Mucosa of stomach (tissue), 1 donor: ENCODE results near the gene TM9SF2.

Source experiments
- H3K27me3 ChIP-seq: one replicate; pipeline ENCODE4 v1.7.0; 2013; ENCODE audit warnings: mild to moderate bottlenecking, low read length; ENCODE audit not compliant: control insufficient read depth, insufficient read depth
- H3K36me3 ChIP-seq: one replicate; pipeline ENCODE4 v1.7.0; 2013; ENCODE audit warnings: low read length; ENCODE audit not compliant: control insufficient read depth, insufficient read depth
- H3K4me1 ChIP-seq: one replicate; pipeline ENCODE4 v1.7.0; 2013; ENCODE audit warnings: mild to moderate bottlenecking, low read length; ENCODE audit not compliant: control insufficient read depth, insufficient read depth
- H3K4me3 ChIP-seq: one replicate; pipeline ENCODE4 v1.7.0; 2013; ENCODE audit warnings: low read length
- H3K9ac ChIP-seq: one replicate; pipeline ENCODE4 v1.7.0; 2013; ENCODE audit warnings: mild to moderate bottlenecking, low read length, moderate library complexity
- H3K9me3 ChIP-seq: one replicate; pipeline ENCODE4 v1.7.0; 2013; ENCODE audit warnings: mild to moderate bottlenecking, low read length, moderate library complexity; ENCODE audit not compliant: control insufficient read depth
- donor health status: Pancreatic carcinoma.

TM9SF2 gene

DNA sequence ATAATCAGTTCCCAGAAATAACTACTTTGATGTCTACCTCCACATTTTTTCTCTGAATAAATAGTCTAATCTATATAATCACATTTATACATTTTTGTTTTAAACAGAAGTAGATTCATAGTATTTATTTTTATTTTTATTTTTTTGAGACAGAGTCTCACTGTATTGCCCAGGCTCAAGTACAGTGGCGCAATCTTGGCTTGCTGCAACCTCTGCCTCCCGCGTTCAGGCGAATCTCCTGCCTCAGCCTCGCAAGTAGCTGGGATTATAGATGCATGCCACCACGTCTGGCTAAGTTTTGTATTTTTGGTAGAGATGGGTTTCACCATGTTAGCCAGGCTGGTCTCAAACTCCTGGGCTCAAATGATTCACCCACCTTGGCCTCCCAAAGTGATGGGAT lies 16.7 kb downstream of the TM9SF2 start:
- Histone ChIP-seq H3K9ac (no peak overlapping the region), H3K9me3 (no peaks in the 10 kb centered on the region), H3K36me3 (no peaks in the 10 kb centered on the region), H3K4me1 (peaks cover 9% of the 10 kb centered on the region), H3K27me3 (no peaks in the 10 kb centered on the region), H3K4me3 (no peak overlapping the region)

DNA sequence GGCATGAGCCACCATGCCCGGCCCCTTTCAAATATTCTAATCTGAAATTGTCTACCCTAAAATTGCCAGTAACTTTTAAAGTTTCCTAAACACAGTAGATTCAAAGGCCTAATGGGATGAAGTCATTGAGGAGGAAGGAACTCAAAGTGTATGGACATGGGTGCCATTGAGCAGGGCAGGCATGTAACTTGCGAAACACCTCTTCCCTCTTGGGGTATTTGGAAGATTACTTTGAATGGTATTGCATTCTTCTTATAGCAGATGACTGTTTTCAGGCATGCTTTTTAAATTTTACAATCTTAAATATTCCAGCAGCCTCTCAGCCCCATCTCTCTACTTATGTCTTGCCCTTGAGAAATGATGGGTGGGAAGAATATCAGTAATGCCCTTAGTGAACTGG lies 21.0 kb downstream of the TM9SF2 start:
- no peak overlapping the region for H3K4me3 ChIP-seq
- H3K9me3 ChIP-seq = no peaks in the 10 kb centered on the region
- no peaks in the 10 kb centered on the region for H3K4me1 ChIP-seq
- H3K27me3 ChIP-seq = no peaks in the 10 kb centered on the region
- H3K36me3 ChIP-seq = peaks cover 5% of the 10 kb centered on the region
- H3K9ac ChIP-seq = no peak overlapping the region

DNA sequence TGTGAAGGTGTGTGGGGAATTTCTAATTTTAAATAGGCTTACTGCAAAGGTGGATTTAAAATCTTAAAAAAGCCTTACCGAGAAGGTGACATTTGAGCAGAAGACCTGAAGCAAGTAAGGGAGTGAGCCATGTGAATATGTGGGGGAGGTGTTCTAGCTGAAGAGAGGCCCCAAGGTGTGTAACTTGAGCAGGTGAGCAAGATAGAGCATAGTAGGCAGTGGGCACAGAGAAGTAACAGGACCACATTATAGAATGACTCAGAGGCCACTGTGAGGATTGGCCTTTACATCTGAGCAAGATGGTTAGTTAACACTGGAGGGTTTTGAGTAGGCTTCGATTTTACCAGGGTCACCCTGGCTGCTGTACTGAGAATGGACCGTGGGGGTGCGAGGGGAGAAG lies 22.6 kb downstream of the TM9SF2 start:
- Histone ChIP-seq H3K27me3 (no peaks in the 10 kb centered on the region), H3K9ac (no peak overlapping the region), H3K9me3 (no peaks in the 10 kb centered on the region), H3K36me3 (peaks cover 5% of the 10 kb centered on the region), H3K4me1 (no peaks in the 10 kb centered on the region), H3K4me3 (no peak overlapping the region)

DNA sequence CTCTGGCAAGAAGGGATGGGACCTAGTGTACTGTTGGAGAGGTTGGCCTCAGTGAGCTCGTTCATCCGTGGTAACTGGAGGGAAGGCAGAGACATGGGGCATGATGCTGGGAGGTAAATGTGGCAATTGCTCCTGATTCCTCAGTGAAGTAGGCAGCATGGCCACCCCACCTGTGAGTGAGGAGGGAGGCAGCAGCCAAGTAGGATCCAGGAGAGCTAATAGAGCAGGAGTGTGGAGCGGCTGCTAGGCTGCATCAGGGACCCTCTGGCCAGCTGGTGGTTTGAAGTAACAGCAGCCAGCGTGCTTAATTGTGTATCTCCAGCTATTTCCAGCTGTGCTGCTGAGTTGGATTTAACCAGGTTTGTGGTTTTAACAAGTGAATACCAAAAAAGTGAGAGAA lies 24.7 kb downstream of the TM9SF2 start:
- Histone ChIP-seq H3K4me3 (no peak overlapping the region), H3K9ac (no peak overlapping the region), H3K36me3 (peaks cover 5% of the 10 kb centered on the region), H3K27me3 (no peaks in the 10 kb centered on the region), H3K4me1 (no peaks in the 10 kb centered on the region), H3K9me3 (no peaks in the 10 kb centered on the region)

DNA sequence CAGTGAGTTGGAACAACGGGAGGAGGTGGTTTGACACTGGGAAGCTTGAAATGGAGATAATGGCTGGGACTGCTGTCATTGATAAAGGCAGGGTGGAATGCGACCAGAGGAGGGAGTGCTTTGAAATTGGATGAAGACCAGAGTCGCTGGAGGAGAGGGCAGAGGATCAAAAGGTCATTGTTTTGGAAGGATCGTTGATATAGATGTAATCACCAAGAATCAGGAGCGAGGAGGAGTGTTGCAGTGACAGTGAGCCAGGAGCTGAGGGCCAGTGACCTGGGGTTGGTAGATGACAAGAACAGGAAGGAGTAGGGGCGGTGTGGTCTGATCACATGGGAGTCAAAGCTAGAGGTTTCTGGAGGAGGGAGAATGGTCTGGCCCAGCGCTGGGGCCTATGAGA lies 25.3 kb downstream of the TM9SF2 start:
- Histone ChIP-seq H3K4me1 (no peaks in the 10 kb centered on the region), H3K9ac (no peak overlapping the region), H3K27me3 (no peaks in the 10 kb centered on the region), H3K9me3 (no peaks in the 10 kb centered on the region), H3K36me3 (peaks cover 5% of the 10 kb centered on the region), H3K4me3 (no peak overlapping the region)

DNA sequence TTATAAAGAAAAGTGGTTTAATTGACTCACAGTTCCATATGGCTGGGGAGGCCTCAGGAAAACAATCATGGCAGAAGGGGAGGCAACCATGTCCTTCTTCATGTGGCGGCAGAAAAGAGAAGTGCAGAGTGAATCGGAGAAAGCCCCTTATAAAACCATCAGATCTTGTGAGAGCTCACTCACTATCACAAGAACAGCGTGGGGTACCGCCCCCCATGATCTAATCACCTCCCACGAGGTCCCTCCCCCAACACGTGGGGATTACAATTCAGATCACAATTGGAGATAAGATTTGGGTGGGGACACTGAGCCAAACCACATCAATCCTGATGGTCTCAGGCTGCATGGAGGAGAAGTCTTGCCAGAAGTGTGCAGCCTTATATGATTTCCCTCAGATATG lies 26.0 kb downstream of the TM9SF2 start:
- Histone ChIP-seq H3K36me3 (peaks cover 5% of the 10 kb centered on the region), H3K27me3 (no peaks in the 10 kb centered on the region), H3K9ac (no peak overlapping the region), H3K9me3 (no peaks in the 10 kb centered on the region), H3K4me1 (no peaks in the 10 kb centered on the region), H3K4me3 (no peak overlapping the region)

DNA sequence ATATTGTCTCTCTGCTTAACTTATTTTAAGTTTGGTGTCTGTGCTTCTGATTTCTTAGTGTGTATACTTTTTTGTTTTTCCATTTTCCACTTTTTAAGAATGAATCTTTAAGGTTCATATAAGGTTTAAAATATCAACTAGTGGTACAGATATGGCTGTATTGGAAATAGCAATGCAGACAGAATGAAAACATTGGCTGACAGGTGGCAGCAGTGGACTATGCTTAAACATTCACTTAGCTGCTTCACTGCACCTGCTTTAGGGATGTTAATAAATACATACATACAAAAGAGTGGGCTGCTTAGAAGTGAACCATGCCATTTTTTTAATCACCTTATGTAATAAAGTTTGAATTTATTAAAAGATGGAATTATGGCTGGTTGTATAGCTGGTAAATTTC lies 27.3 kb downstream of the TM9SF2 start:
- Histone ChIP-seq H3K9me3 (no peaks in the 10 kb centered on the region), H3K27me3 (no peaks in the 10 kb centered on the region), H3K9ac (no peak overlapping the region), H3K4me3 (no peak overlapping the region), H3K4me1 (no peaks in the 10 kb centered on the region), H3K36me3 (peaks cover 5% of the 10 kb centered on the region)

DNA sequence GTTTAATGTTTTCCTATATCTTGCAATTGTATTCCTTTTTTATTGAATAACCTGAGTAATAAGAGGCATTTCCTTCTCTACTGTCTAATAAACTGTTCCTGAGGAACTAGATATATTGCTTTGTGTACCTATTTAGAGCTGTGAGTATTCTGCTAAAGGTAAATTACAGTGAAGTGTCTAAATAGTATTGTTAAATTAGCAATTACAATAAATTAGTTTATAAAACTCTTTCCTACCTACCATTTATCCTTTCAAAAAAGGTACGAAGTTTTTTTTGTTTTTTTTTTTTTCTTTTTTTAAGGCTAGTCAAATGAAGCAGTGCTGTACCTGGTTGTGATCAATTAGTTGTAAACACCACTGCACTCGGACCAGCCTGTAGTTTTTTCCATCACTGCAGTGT lies 34.8 kb downstream of the TM9SF2 start:
- no peaks in the 10 kb centered on the region for H3K27me3 ChIP-seq
- no peaks in the 10 kb centered on the region for H3K36me3 ChIP-seq
- H3K4me3 ChIP-seq = no peak overlapping the region
- no peak overlapping the region for H3K9ac ChIP-seq
- H3K4me1 ChIP-seq = no peaks in the 10 kb centered on the region
- H3K9me3 ChIP-seq = no peaks in the 10 kb centered on the region

DNA sequence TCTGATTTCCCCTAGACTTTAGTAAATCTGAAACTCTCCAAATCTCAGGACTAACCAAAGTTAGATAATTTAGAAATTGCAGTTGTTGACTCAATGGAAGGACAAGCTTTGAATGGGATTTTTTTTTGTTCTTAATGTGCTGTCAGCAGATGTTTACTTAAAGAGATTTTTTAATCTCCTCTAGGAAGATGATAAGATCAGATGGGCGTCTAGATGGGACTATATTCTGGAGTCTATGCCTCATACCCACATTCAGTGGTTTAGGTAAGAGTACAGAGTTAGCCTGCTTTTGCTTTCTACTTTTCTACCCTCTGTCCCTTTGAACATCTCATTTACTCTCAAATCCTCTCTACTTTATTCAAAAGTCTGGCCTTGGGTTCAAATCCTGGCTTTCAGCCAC lies 39.3 kb downstream of the TM9SF2 start:
- H3K9me3 ChIP-seq = no peaks in the 10 kb centered on the region
- H3K36me3 ChIP-seq = no peaks in the 10 kb centered on the region
- H3K4me1 ChIP-seq = no peaks in the 10 kb centered on the region
- H3K4me3 ChIP-seq = no peak overlapping the region
- no peaks in the 10 kb centered on the region for H3K27me3 ChIP-seq
- no peak overlapping the region for H3K9ac ChIP-seq

DNA sequence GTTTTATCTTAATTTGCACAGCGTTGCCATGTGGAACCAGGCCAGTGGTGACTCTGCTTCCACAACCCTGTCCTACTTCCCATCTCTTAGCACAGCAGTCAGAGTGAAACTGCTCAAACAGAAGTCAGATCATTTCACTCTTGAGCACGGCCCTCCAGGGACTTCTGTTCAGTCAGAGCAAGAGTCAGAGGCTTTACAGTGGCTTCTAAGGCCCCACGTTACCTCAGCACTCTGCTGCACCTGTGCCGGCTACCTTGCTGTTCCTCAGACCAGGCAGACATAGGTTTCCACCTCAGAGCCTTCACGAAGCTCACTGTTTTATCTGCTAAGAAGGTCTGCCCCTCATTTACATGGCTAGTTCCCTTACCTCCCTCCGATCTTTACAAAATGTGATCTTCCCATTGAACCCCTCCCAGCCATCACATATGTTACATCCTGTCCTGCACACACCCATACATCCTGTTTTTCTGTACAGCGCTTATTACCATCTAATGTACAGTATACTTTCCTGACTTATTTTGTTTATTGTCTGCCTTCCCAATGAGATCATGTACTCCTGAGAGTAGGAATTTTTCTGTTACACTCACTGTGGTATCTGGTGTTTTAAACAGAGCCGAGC lies 41.6 kb downstream of the TM9SF2 start:
- Histone ChIP-seq H3K9ac (no peak overlapping the region), H3K9me3 (no peaks in the 10 kb centered on the region), H3K36me3 (peaks cover 4% of the 10 kb centered on the region), H3K4me3 (no peak overlapping the region), H3K4me1 (no peaks in the 10 kb centered on the region), H3K27me3 (no peaks in the 10 kb centered on the region)

DNA sequence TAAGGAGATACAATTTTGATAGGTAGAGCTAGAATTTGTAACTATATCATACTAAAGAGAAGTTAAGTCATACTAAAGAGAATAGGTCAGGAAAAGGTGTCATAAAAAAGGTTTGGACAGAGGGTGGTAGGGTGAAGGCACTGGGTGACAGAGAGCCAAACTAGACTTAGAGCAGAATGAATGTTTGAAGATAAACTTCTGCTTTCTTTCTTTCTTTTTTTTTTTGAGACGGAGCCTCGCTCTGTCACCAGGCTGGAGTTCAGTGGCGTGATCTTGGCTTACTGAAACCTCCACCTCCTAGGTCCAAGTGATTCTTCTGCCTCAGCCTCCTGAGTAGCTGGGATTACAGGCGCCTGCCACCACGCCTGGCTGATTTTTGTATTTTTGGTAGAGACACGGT lies 44.1 kb downstream of the TM9SF2 start:
- H3K9me3 ChIP-seq = no peaks in the 10 kb centered on the region
- H3K4me3 ChIP-seq = no peak overlapping the region
- H3K4me1 ChIP-seq = no peaks in the 10 kb centered on the region
- no peaks in the 10 kb centered on the region for H3K27me3 ChIP-seq
- peaks cover 4% of the 10 kb centered on the region for H3K36me3 ChIP-seq
- H3K9ac ChIP-seq = no peak overlapping the region

DNA sequence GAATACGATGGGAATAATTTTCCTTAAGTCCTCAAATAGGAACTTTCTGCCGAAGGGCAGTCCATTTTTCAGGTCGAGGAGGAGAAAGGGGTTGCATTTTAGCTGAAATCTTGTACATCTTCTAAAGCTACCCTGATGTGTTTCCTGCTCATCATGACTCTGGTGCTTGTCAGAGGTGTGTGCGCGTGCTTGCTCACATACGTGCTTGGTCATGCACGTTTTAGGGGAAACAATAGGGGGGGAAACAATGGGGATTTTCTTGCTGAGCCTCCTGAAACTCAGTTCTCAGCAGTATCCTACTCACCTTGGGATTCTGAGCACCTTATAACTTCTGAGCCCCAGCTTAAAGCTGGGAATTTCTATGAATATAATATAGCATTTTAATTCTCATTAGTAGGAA lies 44.7 kb downstream of the TM9SF2 start:
- no peaks in the 10 kb centered on the region for H3K27me3 ChIP-seq
- H3K36me3 ChIP-seq = peaks cover 4% of the 10 kb centered on the region

DNA sequence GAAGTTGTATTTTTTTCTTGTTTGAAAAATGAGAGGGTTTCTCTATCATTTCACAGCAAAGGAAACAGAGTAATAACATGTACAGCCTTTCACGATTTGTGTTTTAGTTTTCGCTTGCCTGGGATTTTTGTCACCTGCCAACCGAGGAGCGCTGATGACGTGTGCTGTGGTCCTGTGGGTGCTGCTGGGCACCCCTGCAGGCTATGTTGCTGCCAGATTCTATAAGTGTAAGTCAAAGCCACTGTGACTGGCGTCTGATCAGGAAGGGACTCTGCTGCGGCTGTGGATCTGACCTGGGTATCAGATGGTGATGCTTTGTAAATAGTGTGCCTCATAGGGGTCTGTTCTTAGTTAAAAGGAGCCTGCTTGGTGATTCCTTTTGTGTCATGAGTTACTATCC lies 45.6 kb downstream of the TM9SF2 start:
- Histone ChIP-seq H3K9ac (no peak overlapping the region), H3K36me3 (peaks cover 4% of the 10 kb centered on the region), H3K4me1 (no peaks in the 10 kb centered on the region), H3K27me3 (no peaks in the 10 kb centered on the region), H3K4me3 (no peak overlapping the region), H3K9me3 (no peaks in the 10 kb centered on the region)

More for the DNA sequence above, 44.7 kb downstream of the TM9SF2 start:
- no peaks in the 10 kb centered on the region for H3K4me1 ChIP-seq
- H3K4me3 ChIP-seq = no peak overlapping the region
- H3K9me3 ChIP-seq = no peaks in the 10 kb centered on the region
- H3K9ac ChIP-seq = no peak overlapping the region
